K562 (cell line): ENCODE data around the gene TMEM163. TPM values are rescaled to one million over a fixed set of nuclear protein-coding genes. Genes with fewer than 3 reads are reported as not detected.

ENCODE experiments used
- ATAC-seq: fragments of 200-7000 bp; cut with Tn5 transposase; 3 replicates; pipeline ENCODE4 v1.9.1; 2020; ENCODE audit warnings: moderate library complexity
- BruUV-seq: library from RNA; stranded (reverse); fragments of 400-500 nt; replicated peaks from 2 replicates; lab custom pipeline; 2021; lab: Mats Ljungman, UMichigan
- CTCF ChIA-PET: fragments of 300-600 bp; formaldehyde crosslinking; extraction: SDS; loops from one replicate; lab custom pipeline; 2021; ENCODE audit warnings: low intra/inter-chr PET ratio; lab: Yijun Ruan, JAX
- POLR2A ChIA-PET: fragments of 300-600, 350-650 bp; sonication (Branson Sonifier 250); formaldehyde crosslinking; extraction: SDS; loops from one replicate; lab custom pipeline; 2021; ENCODE audit warnings: antibody characterized with exemption, inconsistent platforms; lab: Yijun Ruan, JAX
- DNase-seq, 4 experiments: peaks; one replicate each; pipeline versions ENCODE4 v3.0.0 to v3.0.0-alpha.2; 2011 to 2018; ENCODE audit warnings: low spot score in 3 of 4, mixed read lengths in 3 of 4; ENCODE audit errors: extremely low read depth in 1 of 4
- FAIRE-seq: peaks from 2 replicates; lab custom pipeline; 2011; peaks lifted over from hg19 to GRCh38; lab: Jason Lieb, UNC
- H2AFZ ChIP-seq: 2 replicates; pipeline ENCODE4 v1.6.0; 2011; ENCODE audit warnings: low read depth, low read length, control low read depth, inconsistent platforms
- H3K27ac ChIP-seq: fragments of 200-600 bp; 3 replicates; pipeline ENCODE4 v1.8.0; 2011; ENCODE audit warnings: low read depth, mild to moderate bottlenecking, control low read depth, inconsistent platforms, low read length, moderate library complexity, mixed read lengths; ENCODE audit errors: extremely low read depth
- H3K27me3 ChIP-seq, 2 experiments: fragments of 300-600 bp in 1 of 2; 2 replicates in 1 of 2; 3 replicates in 1 of 2; pipeline versions ENCODE4 v1.6.0 to v1.8.0; 2011; ENCODE audit warnings: inconsistent platforms in 2 of 2, low read length in 2 of 2, mild to moderate bottlenecking in 1 of 2, mixed read lengths in 1 of 2, moderate library complexity in 1 of 2; ENCODE audit not compliant: control insufficient read depth in 2 of 2, insufficient read depth in 2 of 2
- H3K36me3 ChIP-seq: fragments of 300-600 bp; 3 replicates; pipeline ENCODE4 v1.8.0; 2011; ENCODE audit warnings: mild to moderate bottlenecking, low read length, inconsistent platforms; ENCODE audit not compliant: control insufficient read depth, insufficient read depth
- H3K4me1 ChIP-seq, 2 experiments: fragments of 200-600 bp in 1 of 2; replicated peaks in 1 of 2; 2 replicates in 1 of 2; 3 replicates in 1 of 2; pipeline versions ENCODE4 v1.5.1 to v1.8.0; 2011; ENCODE audit warnings: inconsistent platforms in 2 of 2, low read length in 2 of 2, mild to moderate bottlenecking in 1 of 2, mixed read lengths in 1 of 2, moderate library complexity in 1 of 2; ENCODE audit not compliant: control insufficient read depth in 2 of 2, insufficient read depth in 2 of 2
- H3K4me2 ChIP-seq: 2 replicates; pipeline ENCODE4 v1.6.1; 2011; ENCODE audit warnings: low read length, control low read depth, inconsistent platforms, mixed read lengths; ENCODE audit not compliant: insufficient read depth
- H3K4me3 ChIP-seq: fragments of 200-600 bp; sonication (generic), shearing (Covaris generic); 2 replicates; pipeline ENCODE4 v1.5.1; 2016; ENCODE audit warnings: control low read depth, inconsistent platforms
- H3K79me2 ChIP-seq: fragments of 200-600 bp; 3 replicates; pipeline ENCODE4 v1.8.0; 2011; ENCODE audit warnings: low read length, inconsistent platforms; ENCODE audit not compliant: control insufficient read depth, insufficient read depth
- H3K9ac ChIP-seq, 2 experiments: 2 replicates each; pipeline versions ENCODE4 v1.6.0 to v1.6.1; 2011; ENCODE audit warnings: low read depth in 2 of 2, low read length in 2 of 2, control low read depth in 1 of 2, inconsistent platforms in 1 of 2, mild to moderate bottlenecking in 1 of 2, mixed read lengths in 1 of 2; ENCODE audit not compliant: insufficient read depth in 1 of 2
- H3K9me1 ChIP-seq: one replicate; pipeline ENCODE4 v1.6.0; 2011; ENCODE audit warnings: inconsistent platforms, mild to moderate bottlenecking, low read length, moderate library complexity; ENCODE audit not compliant: control insufficient read depth, insufficient read depth
- H3K9me3 ChIP-seq: replicated peaks from 2 replicates; pipeline ENCODE4 v1.5.1; 2011; ENCODE audit warnings: low read depth, low read length, inconsistent platforms; ENCODE audit not compliant: control insufficient read depth, insufficient read depth
- H4K20me1 ChIP-seq: replicated peaks from 2 replicates; pipeline ENCODE4 v1.6.1; 2011; ENCODE audit warnings: low read length, inconsistent platforms, mixed read lengths; ENCODE audit not compliant: control insufficient read depth, insufficient read depth
- CBFA2T2 ChIP-seq: fragments of 450-650 bp; conservative IDR thresholded peaks from 2 replicates; pipeline ENCODE4 v1.6.1; 2017; ENCODE audit warnings: mild to moderate bottlenecking
- HNRNPH1 ChIP-seq: fragments of 200-400 bp; formaldehyde crosslinking; optimal IDR thresholded peaks from 2 replicates; pipeline ENCODE3; 2017; ENCODE audit warnings: low read depth, mild to moderate bottlenecking, low read length, moderate library complexity
- TSC22D4 ChIP-seq: fragments of 450-650 bp; IDR thresholded peaks from 2 replicates; pipeline ENCODE4 v1.6.1; 2016; ENCODE audit warnings: missing genetic modification characterization, missing biosample characterization, control low read depth
- ZC3H11A ChIP-seq: IDR thresholded peaks from 2 replicates; pipeline ENCODE4 v1.6.1; 2012; ENCODE audit warnings: low read depth, low read length, improper control_type of control experiment
- ZNF347 ChIP-seq: fragments of 450-650 bp; formaldehyde crosslinking; IDR thresholded peaks from 2 replicates; pipeline ENCODE4 v1.4.0; 2020; ENCODE audit warnings: low read depth, mild to moderate bottlenecking, moderate library complexity
- WGBS: fragments of 100-300 bp; shearing (Covaris generic); methylation state at CpG from one replicate; pipeline ENCODE4 v1.1.6; 2016; ENCODE audit warnings: low coverage, mixed read lengths; ENCODE audit not compliant: insufficient coverage; ENCODE audit errors: missing lambda C conversion rate; 5-methylcytosine and 5-hydroxymethylcytosine counted together
- in situ Hi-C: fragments of 300-500 bp; cut with MboI; formaldehyde crosslinking; loops from 4 replicates; pipeline ENCODE4 v1.15.0; 2018; ENCODE audit warnings: inconsistent platforms, mixed read lengths
- intact Hi-C: fragments of 100-400 bp; cut with micrococcal nuclease; formaldehyde crosslinking; loops from 2 replicates; pipeline ENCODE4 v1.14.2; 2022
- polyA plus RNA-seq, 8 experiments: library from polyadenylated mRNA; depleted of rRNA in 4 of 8; stranded (reverse) in 5 of 8; unstranded in 3 of 8; fragments of >200 nt; fragmentation: Nextera tagmentation in 2 of 8; fragmentation: Illumina TruSeq in 1 of 8; extraction: Ambion mirVana in 2 of 8; extraction: Trizol in 1 of 8; gene quantifications; 2 replicates each; pipeline versions ENCODE4 v1.2.1 to v1.2.3, GENCODE V29; 2011 to 2014; ENCODE audit warnings: inconsistent platforms in 1 of 8, missing spikeins in 1 of 8
- total RNA-seq, 7 experiments: library from RNA; depleted of rRNA in 6 of 7; stranded (reverse); fragments of >200 nt in 6 of 7; fragmentation: Illumina TruSeq in 2 of 7; extraction: Trizol in 2 of 7; gene quantifications; 2 replicates each; pipeline versions ENCODE4 v1.2.1 to v1.2.3, GENCODE V29; 2011 to 2021; ENCODE audit warnings: low replicate concordance in 1 of 7
- TF ChIP-seq, protein P1 (sequence below): fragments of 450-650 bp; IDR thresholded peaks from 2 replicates; pipeline ENCODE4 v1.7.1; 2018; ENCODE audit warnings: mild to moderate bottlenecking, low read depth; ENCODE audit not compliant: partially characterized antibody
- TF ChIP-seq, protein P2 (sequence below): IDR thresholded peaks from 3 replicates; pipeline ENCODE4 v1.6.1; 2011; ENCODE audit warnings: borderline replicate concordance, mild to moderate bottlenecking, moderate library complexity; ENCODE audit not compliant: insufficient read length; ENCODE audit errors: extremely low read depth
- TF ChIP-seq, protein P3 (sequence below): fragments of 150-350 bp; conservative IDR thresholded peaks from 2 replicates; pipeline ENCODE4 v1.6.1; 2014; ENCODE audit warnings: low read length

The TMEM163 gene
- total and polyA plus RNA-seq, 9 of the 15 experiments (the other 6 are each of a cell fraction or from before 2014, with no cell fraction given): 0.04 to 0.68 (median 0.16) TPM; not detected in 3

DNA sequence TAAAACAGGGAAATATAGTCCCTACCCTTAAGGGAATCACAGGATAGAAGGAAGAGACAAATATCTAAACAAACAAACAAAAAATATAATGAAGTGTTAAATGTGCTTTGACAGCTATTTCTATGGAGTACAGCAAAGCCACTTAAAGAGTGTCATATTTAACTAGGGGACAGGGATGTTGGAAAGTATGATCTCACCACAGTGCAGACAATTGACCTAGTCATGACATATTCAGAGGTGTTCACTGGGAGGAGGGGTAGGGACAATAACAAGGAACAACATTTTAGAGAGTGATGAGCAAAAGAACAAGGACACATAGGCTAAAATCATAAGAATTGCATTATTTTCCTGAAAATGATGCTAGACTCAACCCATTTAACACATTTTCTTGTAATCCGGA is 107.5 kb downstream of the TMEM163 start:
- BruUV-seq: no TSS peak
- DNase-seq: no peak
- CTCF ChIA-PET: no interaction called here
- Histone ChIP-seq H3K9me1 (no peaks in the 10 kb centered on the region), H3K4me1 (no peaks in the 10 kb centered on the region), H2AFZ (no peak overlapping the region), H3K36me3 (no peaks in the 10 kb centered on the region), H3K4me3 (no peak overlapping the region), H3K9me3 (no peaks in the 10 kb centered on the region), H3K4me2 (no peak overlapping the region), H3K27ac (no peak overlapping the region), H3K27me3 (peaks cover 3 to 6% of the 10 kb centered on the region in 2 experiments; a peak in 3 of 5 replicates), H3K79me2 (no peaks in the 10 kb centered on the region), H3K9ac (no peak overlapping the region), H4K20me1 (no peaks in the 10 kb centered on the region)
- no peak for ATAC-seq
- POLR2A ChIA-PET: no interaction called here
- intact Hi-C loops (no loop called here), in situ Hi-C loops (no loop called here)
- WGBS: 0% methylated on average over 1 of the region's 1 CpG
- FAIRE-seq: no peak
- TF ChIP-seq, protein P1, sequence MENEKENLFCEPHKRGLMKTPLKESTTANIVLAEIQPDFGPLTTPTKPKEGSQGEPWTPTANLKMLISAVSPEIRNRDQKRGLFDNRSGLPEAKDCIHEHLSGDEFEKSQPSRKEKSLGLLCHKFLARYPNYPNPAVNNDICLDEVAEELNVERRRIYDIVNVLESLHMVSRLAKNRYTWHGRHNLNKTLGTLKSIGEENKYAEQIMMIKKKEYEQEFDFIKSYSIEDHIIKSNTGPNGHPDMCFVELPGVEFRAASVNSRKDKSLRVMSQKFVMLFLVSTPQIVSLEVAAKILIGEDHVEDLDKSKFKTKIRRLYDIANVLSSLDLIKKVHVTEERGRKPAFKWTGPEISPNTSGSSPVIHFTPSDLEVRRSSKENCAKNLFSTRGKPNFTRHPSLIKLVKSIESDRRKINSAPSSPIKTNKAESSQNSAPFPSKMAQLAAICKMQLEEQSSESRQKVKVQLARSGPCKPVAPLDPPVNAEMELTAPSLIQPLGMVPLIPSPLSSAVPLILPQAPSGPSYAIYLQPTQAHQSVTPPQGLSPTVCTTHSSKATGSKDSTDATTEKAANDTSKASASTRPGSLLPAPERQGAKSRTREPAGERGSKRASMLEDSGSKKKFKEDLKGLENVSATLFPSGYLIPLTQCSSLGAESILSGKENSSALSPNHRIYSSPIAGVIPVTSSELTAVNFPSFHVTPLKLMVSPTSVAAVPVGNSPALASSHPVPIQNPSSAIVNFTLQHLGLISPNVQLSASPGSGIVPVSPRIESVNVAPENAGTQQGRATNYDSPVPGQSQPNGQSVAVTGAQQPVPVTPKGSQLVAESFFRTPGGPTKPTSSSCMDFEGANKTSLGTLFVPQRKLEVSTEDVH: no peak
- no peak for TF ChIP-seq CBFA2T2
- no peak for TF ChIP-seq TSC22D4 (tag)
- TF ChIP-seq HNRNPH1: no peak
- TF ChIP-seq, protein P2, sequence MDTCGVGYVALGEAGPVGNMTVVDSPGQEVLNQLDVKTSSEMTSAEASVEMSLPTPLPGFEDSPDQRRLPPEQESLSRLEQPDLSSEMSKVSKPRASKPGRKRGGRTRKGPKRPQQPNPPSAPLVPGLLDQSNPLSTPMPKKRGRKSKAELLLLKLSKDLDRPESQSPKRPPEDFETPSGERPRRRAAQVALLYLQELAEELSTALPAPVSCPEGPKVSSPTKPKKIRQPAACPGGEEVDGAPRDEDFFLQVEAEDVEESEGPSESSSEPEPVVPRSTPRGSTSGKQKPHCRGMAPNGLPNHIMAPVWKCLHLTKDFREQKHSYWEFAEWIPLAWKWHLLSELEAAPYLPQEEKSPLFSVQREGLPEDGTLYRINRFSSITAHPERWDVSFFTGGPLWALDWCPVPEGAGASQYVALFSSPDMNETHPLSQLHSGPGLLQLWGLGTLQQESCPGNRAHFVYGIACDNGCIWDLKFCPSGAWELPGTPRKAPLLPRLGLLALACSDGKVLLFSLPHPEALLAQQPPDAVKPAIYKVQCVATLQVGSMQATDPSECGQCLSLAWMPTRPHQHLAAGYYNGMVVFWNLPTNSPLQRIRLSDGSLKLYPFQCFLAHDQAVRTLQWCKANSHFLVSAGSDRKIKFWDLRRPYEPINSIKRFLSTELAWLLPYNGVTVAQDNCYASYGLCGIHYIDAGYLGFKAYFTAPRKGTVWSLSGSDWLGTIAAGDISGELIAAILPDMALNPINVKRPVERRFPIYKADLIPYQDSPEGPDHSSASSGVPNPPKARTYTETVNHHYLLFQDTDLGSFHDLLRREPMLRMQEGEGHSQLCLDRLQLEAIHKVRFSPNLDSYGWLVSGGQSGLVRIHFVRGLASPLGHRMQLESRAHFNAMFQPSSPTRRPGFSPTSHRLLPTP: no peak
- TF ChIP-seq, protein P3, sequence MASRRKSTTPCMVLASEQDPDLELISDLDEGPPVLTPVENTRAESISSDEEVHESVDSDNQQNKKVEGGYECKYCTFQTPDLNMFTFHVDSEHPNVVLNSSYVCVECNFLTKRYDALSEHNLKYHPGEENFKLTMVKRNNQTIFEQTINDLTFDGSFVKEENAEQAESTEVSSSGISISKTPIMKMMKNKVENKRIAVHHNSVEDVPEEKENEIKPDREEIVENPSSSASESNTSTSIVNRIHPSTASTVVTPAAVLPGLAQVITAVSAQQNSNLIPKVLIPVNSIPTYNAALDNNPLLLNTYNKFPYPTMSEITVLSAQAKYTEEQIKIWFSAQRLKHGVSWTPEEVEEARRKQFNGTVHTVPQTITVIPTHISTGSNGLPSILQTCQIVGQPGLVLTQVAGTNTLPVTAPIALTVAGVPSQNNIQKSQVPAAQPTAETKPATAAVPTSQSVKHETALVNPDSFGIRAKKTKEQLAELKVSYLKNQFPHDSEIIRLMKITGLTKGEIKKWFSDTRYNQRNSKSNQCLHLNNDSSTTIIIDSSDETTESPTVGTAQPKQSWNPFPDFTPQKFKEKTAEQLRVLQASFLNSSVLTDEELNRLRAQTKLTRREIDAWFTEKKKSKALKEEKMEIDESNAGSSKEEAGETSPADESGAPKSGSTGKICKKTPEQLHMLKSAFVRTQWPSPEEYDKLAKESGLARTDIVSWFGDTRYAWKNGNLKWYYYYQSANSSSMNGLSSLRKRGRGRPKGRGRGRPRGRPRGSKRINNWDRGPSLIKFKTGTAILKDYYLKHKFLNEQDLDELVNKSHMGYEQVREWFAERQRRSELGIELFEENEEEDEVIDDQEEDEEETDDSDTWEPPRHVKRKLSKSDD: no peak
- no peak for TF ChIP-seq ZC3H11A
- no peak for TF ChIP-seq ZNF347 (CRISPR knock-in tag)
